ENCODE measurements around the gene ZNF587B.
"Not testable (repeated sequence)": the region's sequence is repeated elsewhere in the genome, so short reads cannot be mapped to it uniquely, and the experiment has no call there.

Gene ZNF587B

GRCh38 chr19:57830071-57830602 lies at the start of gene ZNF587B:
TSS of gene ZNF587B (plus strand) at chr19:57830299. CDS start at chr19:57830529, 230 bp downstream.
- DNase-seq, result no peak

- no peak for DNase-seq
These were observed 43.8 kb upstream of the ZNF587B start for GRCh38 chr19:57786286-57786685.

GRCh38 chr19:57786906-57787305 lies 43.2 kb upstream of the ZNF587B start:
- no peak for DNase-seq

- no peak for DNase-seq
These were observed 41.9 kb upstream of the ZNF587B start for GRCh38 chr19:57788114-57788692.

- no peak for DNase-seq
These were observed 40.8 kb upstream of the ZNF587B start for GRCh38 chr19:57789288-57789687.

- DNase-seq, result not testable (repeated sequence)
These were observed 33.5 kb upstream of the ZNF587B start for GRCh38 chr19:57796580-57796979.

GRCh38 chr19:57800696-57801095 lies 29.4 kb upstream of the ZNF587B start:
- DNase-seq, result no peak

- DNase-seq, result no peak
These were observed 27.8 kb upstream of the ZNF587B start for GRCh38 chr19:57802269-57802668.

- DNase-seq, result no peak
These were observed 26.9 kb upstream of the ZNF587B start for GRCh38 chr19:57803265-57803593.

GRCh38 chr19:57803594-57804325 lies 26.3 kb upstream of the ZNF587B start:
- no peak for DNase-seq

- no peak for DNase-seq
These were observed 22.6 kb upstream of the ZNF587B start for GRCh38 chr19:57807541-57807940.

GRCh38 chr19:57810410-57811295 lies 19.4 kb upstream of the ZNF587B start:
- peak; percentile 6 for DNase-seq

GRCh38 chr19:57812226-57812625 lies 17.9 kb upstream of the ZNF587B start:
- no peak for DNase-seq

GRCh38 chr19:57812975-57813820 lies 16.9 kb upstream of the ZNF587B start:
- DNase-seq, result not testable (repeated sequence)

GRCh38 chr19:57813919-57814504 lies 16.1 kb upstream of the ZNF587B start:
- DNase-seq, result no peak

GRCh38 chr19:57814505-57815246 lies 15.4 kb upstream of the ZNF587B start, which contains the start of gene ZNF552:
TSS of gene ZNF552 (minus strand) at chr19:57814913. CDS start at chr19:57814743, 170 bp downstream.
- peak; percentile 80 for DNase-seq

- DNase-seq, result no peak
These were observed 14.6 kb upstream of the ZNF587B start for GRCh38 chr19:57815247-57816075.

- DNase-seq, result no peak
These were observed 13.4 kb upstream of the ZNF587B start for GRCh38 chr19:57816652-57817051.

GRCh38 chr19:57817976-57818375 lies 12.1 kb upstream of the ZNF587B start:
- no peak for DNase-seq

GRCh38 chr19:57818378-57818777 lies 11.7 kb upstream of the ZNF587B start:
- no peak for DNase-seq

All from NCI-H526 treated with DMSO at 0.1 percent for 48 hours (cell line).